HEK293 (cell line): Measurements from ENCODE around the gene MYO7A.

ENCODE experiments used
- BCL11A ChIP-seq: fragments of 450-650 bp; formaldehyde crosslinking; IDR thresholded peaks from 2 replicates; pipeline ENCODE4 v1.5.1; 2016; ENCODE audit warnings: low read depth, missing biosample characterization, missing genetic modification characterization
- GLI4 ChIP-seq: fragments of 450-650 bp; formaldehyde crosslinking; IDR thresholded peaks from 2 replicates; pipeline ENCODE4 v1.5.1; 2016; ENCODE audit warnings: missing biosample characterization, missing genetic modification characterization
- KLF10 ChIP-seq: fragments of 450-650 bp; IDR thresholded peaks from 2 replicates; pipeline ENCODE4 v1.5.1; 2018; ENCODE audit warnings: missing biosample characterization, mild to moderate bottlenecking, missing genetic modification characterization
- ZBTB8A ChIP-seq: fragments of 450-650 bp; formaldehyde crosslinking; IDR thresholded peaks from 2 replicates; pipeline ENCODE4 v1.5.1; 2016; ENCODE audit warnings: missing biosample characterization, missing genetic modification characterization
- ZFP41 ChIP-seq: fragments of 450-650 bp; formaldehyde crosslinking; IDR thresholded peaks from 2 replicates; pipeline ENCODE4 v1.5.1; 2016; ENCODE audit warnings: missing biosample characterization, missing genetic modification characterization, borderline replicate concordance
- ZNF138 ChIP-seq: fragments of 450-650 bp; formaldehyde crosslinking; IDR thresholded peaks from 2 replicates; pipeline ENCODE4 v1.5.1; 2016; ENCODE audit warnings: missing biosample characterization, missing genetic modification characterization, borderline replicate concordance
- ZNF175 ChIP-seq: fragments of 450-650 bp; formaldehyde crosslinking; IDR thresholded peaks from 2 replicates; pipeline ENCODE4 v1.5.1; 2016; ENCODE audit warnings: missing biosample characterization, missing genetic modification characterization
- ZNF221 ChIP-seq: fragments of 450-650 bp; formaldehyde crosslinking; IDR thresholded peaks from 2 replicates; pipeline ENCODE4 v1.5.1; 2017; ENCODE audit warnings: missing biosample characterization, missing genetic modification characterization, borderline replicate concordance
- ZNF274 ChIP-seq, 2 experiments: fragments of 200-500 bp in 1 of 2; fragments of 450-650 bp in 1 of 2; sonication (Bioruptor generic) in 1 of 2; formaldehyde crosslinking in 1 of 2; IDR thresholded peaks; 2 replicates each; pipeline versions ENCODE4 v1.5.1 to v1.6.1; 2014 to 2016; ENCODE audit warnings: borderline replicate concordance in 1 of 2, inconsistent platforms in 1 of 2, low read length in 1 of 2, missing biosample characterization in 1 of 2, missing genetic modification characterization in 1 of 2
- ZNF548 ChIP-seq: fragments of 450-650 bp; formaldehyde crosslinking; IDR thresholded peaks from 2 replicates; pipeline ENCODE4 v1.5.1; 2016; ENCODE audit warnings: missing biosample characterization, missing genetic modification characterization
- ZNF776 ChIP-seq: fragments of 450-650 bp; formaldehyde crosslinking; IDR thresholded peaks from 2 replicates; pipeline ENCODE4 v1.5.0; 2017; ENCODE audit warnings: missing biosample characterization, missing genetic modification characterization, borderline replicate concordance
- TF ChIP-seq, protein P1 (sequence below): fragments of 450-650 bp; formaldehyde crosslinking; IDR thresholded peaks from 2 replicates; pipeline ENCODE4 v1.5.1; 2016; ENCODE audit warnings: missing biosample characterization, missing genetic modification characterization

GRCh38 chr11:77231800-77232199 lies 103.8 kb downstream of the MYO7A start:
- TF ChIP-seq BCL11A, result no peak
- TF ChIP-seq, protein P1, sequence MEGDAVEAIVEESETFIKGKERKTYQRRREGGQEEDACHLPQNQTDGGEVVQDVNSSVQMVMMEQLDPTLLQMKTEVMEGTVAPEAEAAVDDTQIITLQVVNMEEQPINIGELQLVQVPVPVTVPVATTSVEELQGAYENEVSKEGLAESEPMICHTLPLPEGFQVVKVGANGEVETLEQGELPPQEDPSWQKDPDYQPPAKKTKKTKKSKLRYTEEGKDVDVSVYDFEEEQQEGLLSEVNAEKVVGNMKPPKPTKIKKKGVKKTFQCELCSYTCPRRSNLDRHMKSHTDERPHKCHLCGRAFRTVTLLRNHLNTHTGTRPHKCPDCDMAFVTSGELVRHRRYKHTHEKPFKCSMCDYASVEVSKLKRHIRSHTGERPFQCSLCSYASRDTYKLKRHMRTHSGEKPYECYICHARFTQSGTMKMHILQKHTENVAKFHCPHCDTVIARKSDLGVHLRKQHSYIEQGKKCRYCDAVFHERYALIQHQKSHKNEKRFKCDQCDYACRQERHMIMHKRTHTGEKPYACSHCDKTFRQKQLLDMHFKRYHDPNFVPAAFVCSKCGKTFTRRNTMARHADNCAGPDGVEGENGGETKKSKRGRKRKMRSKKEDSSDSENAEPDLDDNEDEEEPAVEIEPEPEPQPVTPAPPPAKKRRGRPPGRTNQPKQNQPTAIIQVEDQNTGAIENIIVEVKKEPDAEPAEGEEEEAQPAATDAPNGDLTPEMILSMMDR (tag by site-specific recombination), result no peak
- TF ChIP-seq ZNF776 (tag by site-specific recombination), result no peak
- no peak for TF ChIP-seq GLI4
- no peak for TF ChIP-seq ZNF548 (tag by site-specific recombination)
- TF ChIP-seq ZNF221 (tag by site-specific recombination), result no peak
- TF ChIP-seq ZNF175, result no peak
- no peak for TF ChIP-seq KLF10 (tag by site-specific recombination)
- no peak for TF ChIP-seq ZNF274 (IDR thresholded peaks at IDR 0.05; ENCODE audit: low read length)
- TF ChIP-seq ZNF274 (tag by site-specific recombination; IDR thresholded peaks at IDR 0.05; ENCODE audit: borderline replicate concordance), result no peak
- no peak for TF ChIP-seq ZBTB8A (tag by site-specific recombination)
- TF ChIP-seq ZNF138 (tag by site-specific recombination), result no peak
- no peak for TF ChIP-seq ZFP41 (tag by site-specific recombination)
